GM12891 (cell line): Measurements from ENCODE around the gene RPL32. TPM values are rescaled to one million over a fixed set of nuclear protein-coding genes. Genes with fewer than 3 reads are reported as not detected.

ENCODE experiments used
- DNase-seq: peaks from one replicate; pipeline ENCODE4 v3.0.0; 2011; ENCODE audit warnings: low spot score; ENCODE audit not compliant: insufficient read length
- FAIRE-seq: peaks from 2 replicates; lab custom pipeline; 2011; peaks lifted over from hg19 to GRCh38; lab: Jason Lieb, UNC
- PAX5 ChIP-seq: IDR thresholded peaks from 2 replicates; pipeline ENCODE4 v1.6.1; 2011; ENCODE audit warnings: low read length, moderate library complexity, mild to moderate bottlenecking; ENCODE audit not compliant: insufficient read depth, severe bottlenecking
- POLR2A ChIP-seq: IDR thresholded peaks from 2 replicates; pipeline ENCODE4 v1.6.1; 2011; ENCODE audit warnings: low read depth, low read length, control low read depth
- POLR2AphosphoS5 ChIP-seq: IDR thresholded peaks from 2 replicates; pipeline ENCODE4 v1.6.1; 2011; ENCODE audit warnings: low read depth, low read length, control low read depth
- POU2F2 ChIP-seq: IDR thresholded peaks from 2 replicates; pipeline ENCODE4 v1.6.1; 2011; ENCODE audit warnings: low read depth, mild to moderate bottlenecking, control low read depth, low read length, moderate library complexity
- SPI1 ChIP-seq: IDR thresholded peaks from 2 replicates; pipeline ENCODE4 v1.6.1; 2011; ENCODE audit warnings: low read depth, low read length, control low read depth
- TAF1 ChIP-seq: IDR thresholded peaks from 2 replicates; pipeline ENCODE4 v1.6.1; 2011; ENCODE audit warnings: low read depth, low read length, control low read depth
- polyA plus RNA-seq: library from polyadenylated mRNA; unstranded; fragments of >200 nt; gene quantifications from one replicate; pipeline ENCODE4 v1.2.1, GENCODE V29; 2012; ENCODE audit warnings: low read depth, missing spikeins, inconsistent platforms; ENCODE audit not compliant: missing spikeins

The RPL32 gene
- polyA plus RNA-seq = 5,644 TPM

DNA sequence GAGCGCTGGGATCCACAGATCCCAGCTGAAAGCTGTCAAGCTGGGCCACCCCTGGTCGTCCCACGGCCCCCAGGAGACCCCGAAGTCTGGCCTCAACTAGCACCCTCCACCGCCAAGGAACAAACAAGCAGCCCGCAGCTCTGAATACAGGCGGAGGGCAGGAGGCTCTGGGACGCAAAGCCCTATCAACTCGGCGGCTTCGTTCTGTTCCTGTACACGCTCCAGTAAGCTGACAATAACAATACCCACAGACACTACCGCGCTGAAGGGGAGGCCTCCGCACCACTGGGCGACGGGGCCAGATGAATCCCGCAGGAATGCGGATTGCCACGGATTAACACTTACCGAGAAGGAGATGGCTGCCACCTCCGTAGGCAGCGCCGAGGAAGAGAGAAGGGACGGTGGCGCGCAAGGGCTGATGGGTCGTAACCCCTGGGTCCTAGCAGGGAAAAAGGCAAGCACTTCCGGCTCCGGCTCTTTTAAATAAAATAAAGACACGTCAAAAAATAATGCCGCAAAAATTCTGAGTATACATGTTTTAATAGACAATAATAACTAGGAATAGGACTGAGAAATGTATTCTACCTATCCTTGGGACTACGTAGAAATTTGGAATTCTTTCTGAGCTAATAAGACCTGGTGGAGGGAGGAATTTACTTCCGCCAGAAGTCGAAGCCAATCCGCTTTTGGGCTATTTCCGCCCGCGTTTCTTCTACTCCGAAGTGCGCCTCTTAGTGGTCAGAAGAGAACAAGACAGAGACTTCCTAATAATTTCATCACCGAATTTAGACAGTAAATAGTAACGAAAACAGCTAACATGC is at the start of gene RPL32:
Gene RPL32, minus strand, starts transcription at position 417 of the 821 bp plus-strand sequence. CDS start 1,328 bp downstream, outside the sequence.
- DNase-seq (peak; percentile 65), FAIRE-seq (peak; percentile 89)
- TF ChIP-seq POLR2AphosphoS5 (peak; percentile 100), PAX5 (no peak), TAF1 (peak; percentile 98), POU2F2 (peak; percentile 89), POLR2A (peak; percentile 99), SPI1 (0 out of 2 replicates have a peak, but pooled peaks have one; percentile 2)

DNA sequence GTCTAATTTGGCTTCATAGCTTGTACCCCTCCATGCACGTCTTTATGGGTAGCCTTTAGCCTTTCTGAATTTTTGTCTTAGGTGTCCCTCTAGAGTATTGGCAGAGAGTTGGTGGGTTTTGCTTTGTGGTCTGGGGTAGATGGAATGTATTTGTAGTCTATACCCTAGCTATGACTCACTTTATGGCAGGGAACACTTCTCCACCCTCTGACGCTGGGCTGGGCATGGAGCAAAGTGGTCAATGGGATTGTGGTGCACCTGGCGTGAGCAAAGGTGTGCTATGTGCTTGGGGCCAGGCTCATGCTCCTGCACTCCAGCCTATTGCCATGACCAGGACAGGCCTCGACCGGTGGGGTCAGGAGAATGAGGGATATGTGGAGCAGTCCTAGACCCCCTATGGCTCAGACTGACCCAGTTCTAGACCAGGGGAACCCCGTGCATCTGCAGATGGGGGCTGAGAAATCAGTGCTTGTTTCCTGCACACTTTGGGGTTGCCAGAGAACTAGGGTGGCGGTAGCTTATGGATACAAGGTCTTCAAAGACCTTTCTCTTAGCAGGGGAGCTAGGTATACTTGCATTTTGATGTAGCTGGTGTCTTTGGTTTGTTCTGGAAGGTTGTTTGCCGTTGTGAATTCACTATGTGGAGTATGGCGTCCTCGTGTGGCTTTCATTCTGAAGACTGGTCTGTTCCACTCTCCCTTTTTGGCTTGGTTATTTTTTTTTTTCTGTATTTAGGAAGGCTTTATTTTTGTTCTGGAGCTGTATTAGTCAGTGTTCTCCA is 49.4 kb upstream of the RPL32 start:
- TF ChIP-seq PAX5 = no peak
- TF ChIP-seq SPI1 = no peak
- no peak for TF ChIP-seq POLR2AphosphoS5
- TF ChIP-seq POU2F2 = no peak
- TF ChIP-seq POLR2A = no peak
- no peak for TF ChIP-seq TAF1
- FAIRE-seq = no peak
- DNase-seq = no peak

DNA sequence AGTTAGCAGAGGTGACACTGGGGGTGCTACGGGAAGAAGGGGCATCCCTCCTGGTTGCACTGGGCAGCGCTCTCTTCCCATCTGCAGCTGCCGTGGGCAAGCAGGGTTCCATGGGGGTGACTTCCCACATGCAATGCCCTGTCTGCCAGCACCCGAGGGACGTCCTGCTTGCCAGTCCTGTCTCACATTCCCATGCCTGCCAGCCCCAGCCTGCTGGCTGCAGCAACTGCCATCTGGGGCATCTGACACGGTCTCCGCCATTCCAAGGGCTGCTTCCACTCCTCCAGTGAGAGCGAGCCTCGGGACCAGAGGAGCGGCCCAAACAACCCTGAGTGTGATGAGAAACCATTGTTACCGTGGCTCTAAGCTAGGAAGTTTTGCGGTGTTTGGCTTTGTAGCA is 45.4 kb upstream of the RPL32 start:
- TF ChIP-seq TAF1 (no peak), POLR2A (no peak), POU2F2 (no peak), POLR2AphosphoS5 (no peak), SPI1 (no peak), PAX5 (no peak)
- DNase-seq = no peak
- FAIRE-seq = no peak

DNA sequence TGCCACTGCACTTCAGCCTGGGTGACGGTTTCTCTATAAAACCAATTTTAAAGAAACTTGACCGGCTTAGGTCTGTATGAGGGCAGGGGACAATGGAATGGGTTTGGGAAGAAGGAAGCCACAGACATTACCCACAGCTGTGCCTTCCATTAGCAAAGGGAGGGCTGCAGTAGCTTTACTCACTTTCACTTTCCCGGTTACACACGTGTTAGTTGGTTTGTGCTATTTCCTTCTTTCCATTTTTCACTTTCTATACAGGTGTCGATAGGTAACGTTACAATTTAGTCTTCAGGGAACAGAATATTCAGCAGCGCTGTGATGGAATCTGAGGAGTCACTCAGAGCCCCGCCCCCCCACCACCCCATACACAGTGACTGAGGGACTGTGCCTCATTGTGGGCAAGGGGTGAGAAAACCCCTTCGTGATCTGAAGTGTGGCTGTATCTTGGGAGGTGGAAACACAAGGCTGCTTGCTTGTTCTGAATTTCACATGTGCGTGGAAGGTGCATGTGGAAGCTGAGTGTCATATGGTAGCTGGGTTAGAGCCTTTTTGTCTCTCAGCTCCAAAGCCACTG is 44.8 kb upstream of the RPL32 start:
- DNase-seq (no peak), FAIRE-seq (peak; percentile 89)

DNA sequence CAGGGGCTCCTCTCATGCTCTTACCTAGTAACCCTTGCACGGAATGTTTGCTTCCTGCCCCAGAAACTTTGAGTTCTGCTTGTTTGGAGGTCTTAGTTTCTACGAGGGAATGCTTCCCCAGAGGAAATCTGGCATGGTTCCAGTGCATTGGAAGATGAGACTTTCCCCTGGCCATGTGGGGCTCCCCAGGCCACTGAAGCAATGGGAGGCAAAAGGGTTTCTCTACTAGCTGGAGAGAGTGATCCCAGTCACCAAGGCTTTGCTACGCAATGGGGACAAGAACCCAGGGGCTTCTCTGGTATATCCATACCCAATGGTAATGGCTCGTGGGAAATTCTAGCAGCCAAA is 44.2 kb upstream of the RPL32 start:
- FAIRE-seq = no peak
- DNase-seq = no peak
- TF ChIP-seq POLR2A (no peak), SPI1 (no peak), POU2F2 (no peak), TAF1 (no peak), PAX5 (no peak)

More for the DNA sequence above, 44.8 kb upstream of the RPL32 start:
- TF ChIP-seq PAX5 (no peak), TAF1 (no peak), SPI1 (no peak), POU2F2 (no peak), POLR2AphosphoS5 (no peak), POLR2A (no peak)

DNA sequence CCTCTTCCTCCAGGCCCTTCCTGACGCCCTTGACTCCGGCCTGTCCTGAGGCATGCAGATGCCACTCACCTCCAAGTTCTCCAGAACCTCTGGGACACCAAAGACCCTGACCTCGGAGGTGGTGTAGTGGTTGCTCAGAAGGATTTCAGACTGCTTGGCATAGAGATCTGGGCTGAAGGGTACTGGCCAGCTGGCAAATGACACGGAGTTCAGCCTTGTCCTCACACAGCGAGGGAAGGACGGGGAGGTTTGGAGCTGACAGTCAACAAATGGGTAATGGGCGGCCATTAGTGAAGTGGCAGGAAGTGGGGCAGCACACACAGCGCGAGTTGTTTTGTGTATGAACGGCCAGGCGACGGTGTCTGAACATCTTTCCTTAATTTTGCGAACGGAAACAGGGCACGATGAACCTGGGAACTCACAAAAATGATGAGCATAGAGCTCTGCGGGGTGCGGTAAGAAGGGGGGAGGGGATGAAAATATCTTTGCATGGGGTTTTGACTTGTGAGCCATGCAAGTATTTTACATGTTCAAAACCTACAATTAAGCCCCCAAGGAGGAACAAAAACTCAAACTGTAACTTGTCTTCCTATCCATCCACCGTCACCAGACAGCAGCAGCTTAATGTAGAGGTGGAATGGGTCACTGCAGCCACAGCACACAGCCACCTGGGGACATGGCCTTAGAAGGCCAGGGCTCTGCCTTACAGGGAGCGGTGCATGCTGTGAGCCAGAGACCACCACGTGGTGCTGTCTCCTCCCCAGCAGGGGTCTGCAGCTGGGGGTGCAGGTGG is 43.6 kb upstream of the RPL32 start:
- FAIRE-seq (peak; percentile 83), DNase-seq (no peak)
- TF ChIP-seq SPI1 (peak; percentile 20; the same call in 1 of the 2 replicates), TAF1 (peak; percentile 45; the same call in 1 of the 2 replicates), PAX5 (no peak), POLR2AphosphoS5 (no peak), POU2F2 (no peak), POLR2A (no peak)

DNA sequence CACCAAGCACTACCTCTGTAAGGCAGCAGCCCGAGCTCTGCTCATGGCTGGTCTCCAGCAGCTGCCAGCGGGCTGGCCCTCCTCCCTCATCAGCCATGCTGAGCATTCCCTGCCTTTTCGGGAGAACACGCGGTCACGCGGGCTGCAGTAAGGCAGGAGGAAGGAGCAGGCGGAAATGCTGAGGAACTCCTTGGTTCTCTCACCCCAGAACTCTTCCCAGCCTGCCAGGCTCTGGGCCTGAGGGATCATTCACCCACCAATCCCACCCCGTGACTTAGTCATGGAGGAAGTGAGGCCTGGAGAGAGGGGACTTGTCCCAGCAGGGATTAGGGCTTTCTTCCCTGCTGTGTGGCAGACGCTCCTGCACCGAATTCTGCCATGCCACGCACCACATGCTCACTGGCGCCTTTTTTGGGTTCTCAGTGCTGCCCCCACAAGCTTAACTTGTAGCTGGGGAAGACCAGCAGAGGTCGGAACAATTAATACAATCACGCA is 42.9 kb upstream of the RPL32 start:
- FAIRE-seq (peak; percentile 47), DNase-seq (no peak)
- TF ChIP-seq PAX5 (no peak), POLR2AphosphoS5 (no peak), POLR2A (no peak), POU2F2 (no peak), TAF1 (no peak), SPI1 (no peak)

DNA sequence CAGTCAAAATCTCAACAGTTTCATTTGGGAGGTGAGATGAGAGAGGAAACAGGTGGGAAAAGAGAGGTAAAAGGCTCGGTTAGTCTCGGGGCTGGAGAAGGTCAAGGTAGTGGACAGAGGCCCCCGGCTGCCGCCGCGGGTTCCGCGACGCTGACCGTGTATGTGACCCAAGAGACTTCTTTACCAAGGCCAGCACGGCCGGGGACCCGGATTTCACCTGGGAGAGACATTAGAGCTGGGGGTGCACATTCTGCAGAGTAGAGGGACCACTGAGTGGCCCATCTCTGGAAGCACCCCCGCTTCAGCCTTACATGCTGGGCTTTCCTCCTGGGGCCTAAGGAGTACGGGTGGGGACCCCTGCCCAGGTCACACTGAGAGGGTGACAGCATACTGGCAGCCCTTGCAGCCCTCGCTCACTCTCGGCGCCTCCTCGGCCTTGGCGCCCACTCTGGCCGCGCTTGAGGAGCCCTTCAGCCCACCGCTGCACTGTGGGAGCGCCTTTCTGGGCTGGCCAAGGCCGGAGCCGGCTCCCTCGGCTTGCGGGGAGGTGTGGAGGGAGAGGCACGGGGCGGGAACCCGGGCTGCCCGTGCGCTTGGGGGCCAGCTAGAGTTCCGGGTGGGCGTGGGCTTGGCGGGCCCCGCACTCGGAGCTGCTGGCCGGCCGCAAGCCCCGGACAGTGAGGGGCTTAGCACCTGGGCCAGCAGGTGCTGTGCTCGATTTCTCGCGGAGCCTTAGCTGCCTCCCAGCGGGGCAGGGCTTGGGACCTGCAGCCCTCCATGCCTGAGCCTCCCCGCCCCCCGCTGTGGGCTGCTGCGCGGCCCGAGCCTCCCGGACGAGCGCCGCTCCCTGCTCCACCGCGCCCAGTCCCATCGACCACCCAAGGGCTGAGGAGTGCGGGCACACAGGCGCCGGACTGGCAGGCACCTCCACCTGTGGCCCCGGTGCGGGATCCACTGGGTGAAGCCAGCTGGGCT is 41.3 kb upstream of the RPL32 start:
- no peak for DNase-seq
- no peak for TF ChIP-seq SPI1
- TF ChIP-seq PAX5 = no peak
- no peak for TF ChIP-seq TAF1
- no peak for FAIRE-seq
